Endothelial cell of umbilical vein (primary cell): ENCODE data around the gene OSER1. TPM values are rescaled to one million over a fixed set of nuclear protein-coding genes. Genes with fewer than 3 reads are reported as not detected.

Source experiments
- BruUV-seq: library from RNA; stranded (reverse); fragments of 400-500 nt; replicated peaks from 2 replicates; lab custom pipeline; 2021; lab: Mats Ljungman, UMichigan
- CTCF ChIA-PET: fragments of 300-600, 350-600 bp; sonication (Branson Sonifier 250); formaldehyde crosslinking; loops from one replicate; lab custom pipeline; 2021; ENCODE audit warnings: antibody characterized with exemption, inconsistent platforms; lab: Charles Lee
- POLR2A ChIA-PET: fragments of 300-600, 350-600 bp; sonication (Branson Sonifier 250); formaldehyde crosslinking; loops from one replicate; lab custom pipeline; 2021; ENCODE audit warnings: antibody characterized with exemption, inconsistent platforms; lab: Charles Lee
- DNase-seq: peaks from one replicate; pipeline ENCODE4 v3.0.0-alpha.2; 2011; ENCODE audit warnings: low read depth, low spot score
- FAIRE-seq: peaks from 2 replicates; lab custom pipeline; 2011; peaks lifted over from hg19 to GRCh38; lab: Jason Lieb, UNC
- H2AFZ ChIP-seq: 2 replicates; pipeline ENCODE4 v1.6.0; 2012; ENCODE audit warnings: low read depth, low read length, control low read depth, inconsistent platforms
- H3K27ac ChIP-seq: 2 replicates; pipeline ENCODE4 v1.5.1; 2011; ENCODE audit warnings: low read depth, mild to moderate bottlenecking, control low read depth, low read length, moderate library complexity; ENCODE audit not compliant: insufficient read depth
- H3K27me3 ChIP-seq, 2 experiments: 2 replicates each; pipeline versions ENCODE4 v1.6.0 to v1.6.1; 2011; ENCODE audit warnings: low read length in 2 of 2, mixed read lengths in 1 of 2; ENCODE audit not compliant: control insufficient read depth in 2 of 2, insufficient read depth in 2 of 2
- H3K36me3 ChIP-seq, 2 experiments: 2 replicates in 1 of 2; 3 replicates in 1 of 2; pipeline ENCODE4 v1.5.1; 2011; ENCODE audit warnings: low read length in 2 of 2, mild to moderate bottlenecking in 1 of 2, moderate library complexity in 1 of 2; ENCODE audit not compliant: control insufficient read depth in 2 of 2, insufficient read depth in 2 of 2; ENCODE audit errors: extremely low read depth in 1 of 2
- H3K4me1 ChIP-seq: 3 replicates; pipeline ENCODE4 v1.5.1; 2011; ENCODE audit warnings: mild to moderate bottlenecking, low read length; ENCODE audit not compliant: control insufficient read depth, insufficient read depth; ENCODE audit errors: extremely low read depth
- H3K4me2 ChIP-seq: 2 replicates; pipeline ENCODE4 v1.6.1; 2011; ENCODE audit warnings: low read length, control low read depth, mixed read lengths; ENCODE audit not compliant: insufficient read depth
- H3K4me3 ChIP-seq, 3 experiments: fragments of 200-600 bp in 1 of 3; sonication (generic), shearing (Covaris generic) in 1 of 3; replicated peaks in 1 of 3; 2 replicates each; pipeline ENCODE4 v1.5.1; 2011 to 2016; ENCODE audit warnings: control low read depth in 3 of 3, low read length in 3 of 3, mild to moderate bottlenecking in 2 of 3, inconsistent platforms in 1 of 3, low read depth in 1 of 3, moderate library complexity in 1 of 3; ENCODE audit not compliant: insufficient read depth in 1 of 3
- H3K79me2 ChIP-seq: 2 replicates; pipeline ENCODE4 v1.6.0; 2012; ENCODE audit warnings: low read length, inconsistent platforms; ENCODE audit not compliant: control insufficient read depth, insufficient read depth
- H3K9ac ChIP-seq: replicated peaks from 2 replicates; pipeline ENCODE3; 2011; ENCODE audit warnings: low read length, control low read depth; ENCODE audit not compliant: insufficient read depth; ENCODE audit errors: extremely low read depth
- H3K9me1 ChIP-seq: replicated peaks from 3 replicates; pipeline ENCODE4 v1.6.0; 2011; ENCODE audit warnings: mild to moderate bottlenecking, low read length; ENCODE audit not compliant: control insufficient read depth, insufficient read depth; ENCODE audit errors: extremely low read depth
- H3K9me3 ChIP-seq: replicated peaks from 2 replicates; pipeline ENCODE4 v1.5.1; 2012; ENCODE audit warnings: low read length, inconsistent platforms; ENCODE audit not compliant: control insufficient read depth, insufficient read depth
- H4K20me1 ChIP-seq: replicated peaks from 2 replicates; pipeline ENCODE3; 2011; ENCODE audit warnings: mild to moderate bottlenecking, low read length; ENCODE audit not compliant: control insufficient read depth, insufficient read depth; ENCODE audit errors: extremely low read depth
- EZH2 ChIP-seq: IDR thresholded peaks from 2 replicates; pipeline ENCODE4 v1.6.1; 2012; ENCODE audit warnings: borderline replicate concordance, low read depth, mild to moderate bottlenecking, moderate library complexity, low read length, inconsistent platforms; ENCODE audit not compliant: severe bottlenecking
- FOS ChIP-seq: IDR thresholded peaks from 2 replicates; pipeline ENCODE4 v1.6.1; 2011; ENCODE audit warnings: mild to moderate bottlenecking, low read length, moderate library complexity, borderline replicate concordance; ENCODE audit not compliant: insufficient read depth
- GATA2 ChIP-seq: IDR thresholded peaks from 2 replicates; pipeline ENCODE4 v1.7.0; 2011; ENCODE audit warnings: low read depth, mild to moderate bottlenecking, moderate library complexity, mixed read lengths, low read length; ENCODE audit not compliant: insufficient read length, insufficient read depth
- JUN ChIP-seq: IDR thresholded peaks from 2 replicates; pipeline ENCODE4 v1.6.1; 2011; ENCODE audit warnings: borderline replicate concordance, low read depth; ENCODE audit not compliant: insufficient read length, insufficient read depth
- MYC ChIP-seq: IDR thresholded peaks from one replicate; pipeline ENCODE4 v1.6.1; 2011; ENCODE audit warnings: mild to moderate bottlenecking, low read depth, low read length
- POLR2A ChIP-seq: IDR thresholded peaks from 2 replicates; pipeline ENCODE4 v1.6.1; 2012; ENCODE audit warnings: low read depth, mild to moderate bottlenecking, control low read depth, low read length
- POLR2AphosphoS5 ChIP-seq: IDR thresholded peaks from 2 replicates; pipeline ENCODE4 v1.6.1; 2012; ENCODE audit warnings: low read depth, mild to moderate bottlenecking, control low read depth, low read length, moderate library complexity; ENCODE audit not compliant: insufficient read depth
- dilution Hi-C: fragments of 300-500 bp; cut with MboI; formaldehyde crosslinking; loops from one replicate; pipeline ENCODE4 v1.15.0; 2019; ENCODE audit warnings: low sequenced_read_pairs; ENCODE audit not compliant: extremely low pct_ligation_motif_present
- intact Hi-C: fragments of 100-400 bp; cut with micrococcal nuclease; formaldehyde crosslinking; loops from one replicate; pipeline ENCODE4 v1.10.0; 2022
- polyA plus RNA-seq, 4 experiments: library from polyadenylated mRNA; depleted of rRNA in 3 of 4; stranded (reverse) in 3 of 4; unstranded in 1 of 4; fragments of >200 nt; gene quantifications; 2 replicates each; pipeline versions ENCODE4 v1.2.1 to v1.2.3, GENCODE V29; 2011 to 2012; ENCODE audit warnings: missing spikeins in 1 of 4
- total RNA-seq: library from RNA; stranded (reverse); gene quantifications from 2 replicates; pipeline ENCODE4 v1.2.3, GENCODE V29; 2021
- TF ChIP-seq, protein P1 (sequence below), 2 donors: IDR thresholded peaks; 1 replicate in 1 of 2; 2 replicates in 1 of 2; pipeline ENCODE4 v1.5.1; 2011; ENCODE audit warnings: low read length in 2 of 2, mild to moderate bottlenecking in 2 of 2, moderate library complexity in 2 of 2, control low read depth in 1 of 2, inconsistent platforms in 1 of 2, low read depth in 1 of 2; ENCODE audit not compliant: insufficient read depth in 1 of 2; ENCODE audit errors: extremely low read depth in 1 of 2
- TF ChIP-seq, protein P2 (sequence below): IDR thresholded peaks from 2 replicates; pipeline ENCODE4 v1.6.1; 2011; ENCODE audit not compliant: insufficient read depth, insufficient read length

OSER1 gene
- total and polyA plus RNA-seq, 2 donors (not counting 3 experiments of a cell fraction or from before 2014, with no cell fraction given) = 30.8 to 36.0 TPM

DNA sequence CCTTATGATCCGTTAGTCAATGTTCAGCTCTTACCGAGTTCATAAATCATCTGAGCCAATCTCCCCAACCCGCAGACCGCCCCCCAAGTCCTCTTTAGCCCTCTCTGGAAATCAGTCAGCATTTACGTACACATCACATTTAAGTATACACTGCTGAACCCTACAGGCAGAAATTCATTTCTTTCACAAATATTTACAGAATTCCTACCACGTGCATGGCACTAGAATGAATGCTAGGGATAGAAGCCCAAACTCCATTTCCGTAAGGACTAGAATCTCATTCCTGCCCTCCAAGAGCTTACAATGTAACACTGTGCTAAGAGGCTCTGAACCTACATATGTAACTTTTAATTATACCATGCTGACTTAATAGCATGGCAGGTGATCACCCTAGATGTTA is 1.8 kb downstream of the OSER1 start:
- H3K4me3 ChIP-seq = peak overlapping the region in 1 of 3 experiments; percentile 84
- intact Hi-C loops (no loop called here), dilution Hi-C loops (no loop called here)
- H4K20me1 ChIP-seq = peaks cover 4% of the 10 kb centered on the region
- H3K79me2 ChIP-seq = peaks cover 46% of the 10 kb centered on the region
- FAIRE-seq (no peak), DNase-seq (no peak)
- H3K9me3 ChIP-seq = no peaks in the 10 kb centered on the region
- H2AFZ ChIP-seq = no peak overlapping the region
- no peak overlapping the region for H3K27ac ChIP-seq
- H3K9me1 ChIP-seq = no peaks in the 10 kb centered on the region
- no TSS peak for BruUV-seq
- CTCF ChIA-PET = interaction anchor here (1.2 kb wide), 1 partner anchor 19 kb away, joined by 6 read pairs; no protein-coding TSS in a partner anchor
- POLR2A ChIA-PET = no interaction called here
- H3K36me3 ChIP-seq = peaks cover 0 to 7% of the 10 kb centered on the region in 2 experiments
- no peaks in the 10 kb centered on the region for H3K27me3 ChIP-seq
- H3K4me1 ChIP-seq = peaks cover 36% of the 10 kb centered on the region
- H3K9ac ChIP-seq = no peak overlapping the region
- H3K4me2 ChIP-seq = peak overlapping the region; percentile 80
- TF ChIP-seq POLR2A (no peak), EZH2 (no peak), POLR2AphosphoS5 (no peak), GATA2 (no peak), FOS (no peak), MYC (no peak), JUN (no peak)
- TF ChIP-seq, protein P1, sequence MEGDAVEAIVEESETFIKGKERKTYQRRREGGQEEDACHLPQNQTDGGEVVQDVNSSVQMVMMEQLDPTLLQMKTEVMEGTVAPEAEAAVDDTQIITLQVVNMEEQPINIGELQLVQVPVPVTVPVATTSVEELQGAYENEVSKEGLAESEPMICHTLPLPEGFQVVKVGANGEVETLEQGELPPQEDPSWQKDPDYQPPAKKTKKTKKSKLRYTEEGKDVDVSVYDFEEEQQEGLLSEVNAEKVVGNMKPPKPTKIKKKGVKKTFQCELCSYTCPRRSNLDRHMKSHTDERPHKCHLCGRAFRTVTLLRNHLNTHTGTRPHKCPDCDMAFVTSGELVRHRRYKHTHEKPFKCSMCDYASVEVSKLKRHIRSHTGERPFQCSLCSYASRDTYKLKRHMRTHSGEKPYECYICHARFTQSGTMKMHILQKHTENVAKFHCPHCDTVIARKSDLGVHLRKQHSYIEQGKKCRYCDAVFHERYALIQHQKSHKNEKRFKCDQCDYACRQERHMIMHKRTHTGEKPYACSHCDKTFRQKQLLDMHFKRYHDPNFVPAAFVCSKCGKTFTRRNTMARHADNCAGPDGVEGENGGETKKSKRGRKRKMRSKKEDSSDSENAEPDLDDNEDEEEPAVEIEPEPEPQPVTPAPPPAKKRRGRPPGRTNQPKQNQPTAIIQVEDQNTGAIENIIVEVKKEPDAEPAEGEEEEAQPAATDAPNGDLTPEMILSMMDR (IDR thresholded peaks at IDR 0.05; ENCODE audit: extremely low read depth in 1 of 2, insufficient read depth in 1 of 2, low read depth in 1 of 2, low read length in 2 of 2) = no peak
- TF ChIP-seq, protein P2, sequence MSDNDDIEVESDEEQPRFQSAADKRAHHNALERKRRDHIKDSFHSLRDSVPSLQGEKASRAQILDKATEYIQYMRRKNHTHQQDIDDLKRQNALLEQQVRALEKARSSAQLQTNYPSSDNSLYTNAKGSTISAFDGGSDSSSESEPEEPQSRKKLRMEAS = no peak
